ENCODE results near the gene RPS6KA4.

The RPS6KA4 gene

GRCh38 chr11:64341851-64342791, 16.8 kb upstream of the RPS6KA4 start:
- CTCF ChIA-PET, result interaction anchor here (0.9 to 10.9 kb wide), 9 partner anchors 10 to 382 kb away, joined by 3 to 154 read pairs (median 4); partner anchors contain the start of genes PLCB3, PRDX5, RPS6KA4 and TRMT112
- peak overlapping the region in 1 of 2 experiments; percentile 58 for H3K27ac ChIP-seq (ENCODE audit: insufficient read depth in 1 of 2, low read depth in 1 of 2, low read length in 2 of 2, poor library complexity in 1 of 2, severe bottlenecking in 2 of 2)
- peak; percentile 88 to 93 (median 92) for DNase-seq
- H3K4me3 ChIP-seq (ENCODE audit: control insufficient read depth in 1 of 7, extremely low read depth in 1 of 7, insufficient read depth in 4 of 7, low read depth in 2 of 7, low read length in 6 of 7), result peak overlapping the region in 3 of 7 experiments; percentile 4 to 62 (median 45)
- H3K4me1 ChIP-seq (ENCODE audit: control extremely low read depth in 1 of 4, control insufficient read depth in 4 of 4, insufficient read depth in 4 of 4, low read length in 3 of 4), result peaks cover 5 to 44% (median 35%) of the 10 kb centered on the region in 4 experiments
- 26% methylated on average over 43 of the region's 55 CpGs for WGBS (ENCODE audit: insufficient coverage)
- no peaks in the 10 kb centered on the region for H3K27me3 ChIP-seq (replicated peaks in 2 of 5; ENCODE audit: control insufficient read depth in 4 of 5, insufficient read depth in 5 of 5, low read length in 4 of 5)
- POLR2A ChIA-PET, result interaction anchor here (0.6 to 1.0 kb wide), 3 partner anchors 13 to 401 kb away, joined by 3 to 4 read pairs (median 3); partner anchors contain the start of gene PRDX5
- H3K36me3 ChIP-seq (ENCODE audit: control insufficient read depth in 4 of 4, insufficient read depth in 4 of 4, low read length in 3 of 4), result peaks cover 0 to 11% (median 4%) of the 10 kb centered on the region in 4 experiments
- no peaks in the 10 kb centered on the region for H3K9me3 ChIP-seq (ENCODE audit: control extremely low read depth in 1 of 5, control insufficient read depth in 4 of 5, insufficient read depth in 2 of 5, low read depth in 1 of 5, low read length in 4 of 5)

GRCh38 chr11:64342869-64343745, 15.9 kb upstream of the RPS6KA4 start:
- 94% methylated on average over 23 of the region's 29 CpGs for WGBS (ENCODE audit: insufficient coverage)
- Histone ChIP-seq H3K27me3 (replicated peaks in 2 of 5; ENCODE audit: control insufficient read depth in 4 of 5, insufficient read depth in 5 of 5, low read length in 4 of 5) (no peaks in the 10 kb centered on the region), H3K9me3 (ENCODE audit: control extremely low read depth in 1 of 5, control insufficient read depth in 4 of 5, insufficient read depth in 2 of 5, low read depth in 1 of 5, low read length in 4 of 5) (no peaks in the 10 kb centered on the region), H3K27ac (ENCODE audit: insufficient read depth in 1 of 2, low read depth in 1 of 2, low read length in 2 of 2, poor library complexity in 1 of 2, severe bottlenecking in 2 of 2) (no peak overlapping the region), H3K4me3 (ENCODE audit: control insufficient read depth in 1 of 7, extremely low read depth in 1 of 7, insufficient read depth in 4 of 7, low read depth in 2 of 7, low read length in 6 of 7) (no peak overlapping the region), H3K4me1 (ENCODE audit: control extremely low read depth in 1 of 4, control insufficient read depth in 4 of 4, insufficient read depth in 4 of 4, low read length in 3 of 4) (peaks cover 5 to 48% (median 36%) of the 10 kb centered on the region in 4 experiments), H3K36me3 (ENCODE audit: control insufficient read depth in 4 of 4, insufficient read depth in 4 of 4, low read length in 3 of 4) (peaks cover 0 to 11% (median 4%) of the 10 kb centered on the region in 4 experiments)
- POLR2A ChIA-PET, result interaction anchor here (0.9 to 1.0 kb wide), 2 partner anchors 12 to 25 kb away, joined by 3 to 4 read pairs; partner anchors contain the start of gene PRDX5
- CTCF ChIA-PET, result interaction anchor here (0.9 to 10.9 kb wide), 9 partner anchors 8 to 381 kb away, joined by 3 to 154 read pairs (median 4); partner anchors contain the start of genes PRDX5, RPS6KA4 and TRMT112
- no peak for DNase-seq

GRCh38 chr11:64343767-64344559, 15.0 kb upstream of the RPS6KA4 start:
- H3K9me3 ChIP-seq (ENCODE audit: control extremely low read depth in 1 of 5, control insufficient read depth in 4 of 5, insufficient read depth in 2 of 5, low read depth in 1 of 5, low read length in 4 of 5), result no peaks in the 10 kb centered on the region
- CTCF ChIA-PET, result interaction anchor here (1.6 to 10.9 kb wide), 5 partner anchors 8 to 27 kb away, joined by 4 to 154 read pairs (median 15); partner anchors contain the start of genes PRDX5, RPS6KA4 and TRMT112
- H3K36me3 ChIP-seq (ENCODE audit: control insufficient read depth in 4 of 4, insufficient read depth in 4 of 4, low read length in 3 of 4), result peaks cover 0 to 11% (median 4%) of the 10 kb centered on the region in 4 experiments
- WGBS (ENCODE audit: insufficient coverage), result 91% methylated on average over 15 of the region's 18 CpGs
- peaks cover 4 to 48% (median 36%) of the 10 kb centered on the region in 4 experiments for H3K4me1 ChIP-seq (ENCODE audit: control extremely low read depth in 1 of 4, control insufficient read depth in 4 of 4, insufficient read depth in 4 of 4, low read length in 3 of 4)
- DNase-seq, result no peak
- no peak overlapping the region for H3K4me3 ChIP-seq (ENCODE audit: control insufficient read depth in 1 of 7, extremely low read depth in 1 of 7, insufficient read depth in 4 of 7, low read depth in 2 of 7, low read length in 6 of 7)
- POLR2A ChIA-PET, result no interaction called here
- H3K27ac ChIP-seq (ENCODE audit: insufficient read depth in 1 of 2, low read depth in 1 of 2, low read length in 2 of 2, poor library complexity in 1 of 2, severe bottlenecking in 2 of 2), result no peak overlapping the region
- H3K27me3 ChIP-seq (replicated peaks in 2 of 5; ENCODE audit: control insufficient read depth in 4 of 5, insufficient read depth in 5 of 5, low read length in 4 of 5), result no peaks in the 10 kb centered on the region

GRCh38 chr11:64344787-64345186, 14.2 kb upstream of the RPS6KA4 start:
- H3K4me3 ChIP-seq (ENCODE audit: control insufficient read depth in 1 of 7, extremely low read depth in 1 of 7, insufficient read depth in 4 of 7, low read depth in 2 of 7, low read length in 6 of 7), result no peak overlapping the region
- no peak overlapping the region for H3K27ac ChIP-seq (ENCODE audit: insufficient read depth in 1 of 2, low read depth in 1 of 2, low read length in 2 of 2, poor library complexity in 1 of 2, severe bottlenecking in 2 of 2)
- no peaks in the 10 kb centered on the region for H3K27me3 ChIP-seq (replicated peaks in 2 of 5; ENCODE audit: control insufficient read depth in 4 of 5, insufficient read depth in 5 of 5, low read length in 4 of 5)
- ChIA-PET CTCF (interaction anchor here (1.0 to 10.9 kb wide), 5 partner anchors 9 to 41 kb away, joined by 4 to 154 read pairs (median 4); partner anchors contain the start of genes PRDX5, RPS6KA4 and TRMT112), POLR2A (no interaction called here)
- 99% methylated on average over 27 of the region's 28 CpGs for WGBS (ENCODE audit: insufficient coverage)
- peaks cover 0 to 40% (median 30%) of the 10 kb centered on the region in 4 experiments for H3K4me1 ChIP-seq (ENCODE audit: control extremely low read depth in 1 of 4, control insufficient read depth in 4 of 4, insufficient read depth in 4 of 4, low read length in 3 of 4)
- peaks cover 0 to 11% (median 4%) of the 10 kb centered on the region in 4 experiments for H3K36me3 ChIP-seq (ENCODE audit: control insufficient read depth in 4 of 4, insufficient read depth in 4 of 4, low read length in 3 of 4)
- no peak for DNase-seq
- no peaks in the 10 kb centered on the region for H3K9me3 ChIP-seq (ENCODE audit: control extremely low read depth in 1 of 5, control insufficient read depth in 4 of 5, insufficient read depth in 2 of 5, low read depth in 1 of 5, low read length in 4 of 5)

- WGBS (ENCODE audit: insufficient coverage), result 73% methylated on average over 6 of the region's 12 CpGs
- Histone ChIP-seq H3K36me3 (ENCODE audit: control insufficient read depth in 4 of 4, insufficient read depth in 4 of 4, low read length in 3 of 4) (peaks cover 0 to 11% (median 4%) of the 10 kb centered on the region in 4 experiments), H3K27me3 (replicated peaks in 2 of 5; ENCODE audit: control insufficient read depth in 4 of 5, insufficient read depth in 5 of 5, low read length in 4 of 5) (no peaks in the 10 kb centered on the region), H3K4me1 (ENCODE audit: control extremely low read depth in 1 of 4, control insufficient read depth in 4 of 4, insufficient read depth in 4 of 4, low read length in 3 of 4) (peaks cover 0 to 14% (median 5%) of the 10 kb centered on the region in 4 experiments), H3K9me3 (ENCODE audit: control extremely low read depth in 1 of 5, control insufficient read depth in 4 of 5, insufficient read depth in 2 of 5, low read depth in 1 of 5, low read length in 4 of 5) (no peaks in the 10 kb centered on the region), H3K4me3 (ENCODE audit: control insufficient read depth in 1 of 7, extremely low read depth in 1 of 7, insufficient read depth in 4 of 7, low read depth in 2 of 7, low read length in 6 of 7) (no peak overlapping the region), H3K27ac (ENCODE audit: insufficient read depth in 1 of 2, low read depth in 1 of 2, low read length in 2 of 2, poor library complexity in 1 of 2, severe bottlenecking in 2 of 2) (no peak overlapping the region)
- ChIA-PET POLR2A (no interaction called here), CTCF (interaction anchor here (0.9 to 10.9 kb wide), 4 partner anchors 9 to 30 kb away, joined by 3 to 154 read pairs (median 70); partner anchors contain the start of genes PRDX5, RPS6KA4 and TRMT112)
- DNase-seq, result peak in 1 of 3 donors; percentile 22
Observed at GRCh38 chr11:64347193-64347867, 11.6 kb upstream of the RPS6KA4 start.

All from common myeloid progenitor, CD34-positive (primary cell).